GM19455 (cell line): ENCODE results near the gene PFN3.
"Not testable (repeated sequence)": the region's sequence is repeated elsewhere in the genome, so short reads cannot be mapped to it uniquely, and the experiment has no call there.

Experiments used
- ATAC-seq: cut with Tn5 transposase; IDR thresholded peaks from one replicate; pipeline ENCODE4 v1.9.1; 2021; ENCODE audit not compliant: unreplicated experiment

PFN3 gene

GRCh38 chr5:177362610-177363507, 37.6 kb downstream of the PFN3 start:
- ATAC-seq, result no peak

GRCh38 chr5:177362292-177362609, 38.2 kb downstream of the PFN3 start:
- ATAC-seq, result no peak

- no peak for ATAC-seq
These were observed 38.8 kb downstream of the PFN3 start for GRCh38 chr5:177361418-177362291.

- not testable (repeated sequence) for ATAC-seq
These were observed 39.7 kb downstream of the PFN3 start for GRCh38 chr5:177360740-177361139.

- ATAC-seq, result no peak
These were observed 40.6 kb downstream of the PFN3 start for GRCh38 chr5:177359860-177360259.

GRCh38 chr5:177359451-177359851, 41.0 kb downstream of the PFN3 start:
- no peak for ATAC-seq

DNA sequence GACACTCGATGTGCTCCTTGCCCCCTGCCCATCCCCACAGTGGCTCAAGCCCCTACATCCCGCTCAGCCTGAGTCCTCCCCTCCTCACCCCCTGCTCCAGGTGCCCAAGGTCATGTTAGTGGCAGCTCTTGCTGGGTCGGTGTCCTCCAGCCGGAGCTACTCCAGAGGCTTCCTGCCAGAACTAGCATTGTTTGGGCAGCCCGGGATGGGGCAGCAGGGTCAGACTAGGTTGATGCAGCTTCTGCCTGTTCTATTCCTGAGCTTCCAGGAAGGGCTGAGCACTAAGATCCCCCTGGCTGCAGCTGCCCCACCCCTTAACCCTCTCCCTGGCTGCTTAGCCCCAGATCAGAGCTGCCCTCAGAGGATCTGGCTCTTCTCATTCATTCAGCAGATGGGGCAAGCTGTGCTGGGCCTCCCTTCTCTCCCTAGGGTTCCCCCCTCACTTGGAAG, 42.1 kb downstream of the PFN3 start:
- ATAC-seq, result no peak

DNA sequence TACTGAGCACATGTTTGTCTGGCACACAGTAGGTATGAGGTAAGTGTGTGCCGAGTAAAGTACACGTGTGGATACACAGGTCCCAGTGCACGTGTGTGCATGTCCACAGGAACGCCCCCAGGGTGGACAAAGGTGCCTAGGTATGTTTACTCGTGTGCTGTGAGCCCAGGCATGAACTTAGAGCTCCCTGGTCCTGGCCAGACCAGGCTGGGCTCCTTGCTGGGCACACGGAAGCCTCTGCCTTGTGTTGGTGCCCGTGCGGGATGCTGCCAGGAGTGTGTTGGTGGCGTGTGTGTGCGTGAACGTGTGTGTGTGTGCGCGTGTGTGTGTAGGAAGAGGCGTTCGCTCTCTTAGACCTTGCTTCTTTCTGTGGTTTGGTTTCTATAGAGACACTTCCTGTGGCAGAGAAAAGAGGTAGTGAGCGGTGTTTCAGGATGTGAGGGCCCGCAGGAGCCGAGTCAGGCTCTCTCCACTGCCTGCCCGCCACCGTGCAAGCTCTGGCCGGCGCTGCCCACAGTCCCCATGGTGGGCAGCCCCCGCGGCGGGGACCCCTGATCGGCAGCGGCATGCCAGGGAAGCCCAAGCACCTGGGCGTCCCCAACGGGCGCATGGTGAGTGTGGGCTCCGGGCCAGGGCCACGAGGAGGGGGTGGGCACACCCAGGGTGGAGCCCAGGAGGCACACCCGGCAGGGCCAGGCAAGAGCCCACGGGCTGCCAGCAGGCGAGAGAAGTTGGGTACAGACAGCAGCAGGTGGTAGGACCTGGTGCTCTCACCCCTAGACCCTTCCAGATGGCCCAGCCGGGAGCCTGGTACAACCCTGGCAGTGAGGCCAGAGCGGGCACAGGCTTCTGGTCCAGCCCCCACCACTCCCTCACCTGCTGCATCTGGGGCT, 42.8 kb downstream of the PFN3 start, which contains the start of gene RGS14:
Gene RGS14, plus strand, starts transcription at position 466 of the 893 bp plus-strand sequence. Its CDS starts 101 bp downstream, at position 567.
- peak; percentile 90 for ATAC-seq

DNA sequence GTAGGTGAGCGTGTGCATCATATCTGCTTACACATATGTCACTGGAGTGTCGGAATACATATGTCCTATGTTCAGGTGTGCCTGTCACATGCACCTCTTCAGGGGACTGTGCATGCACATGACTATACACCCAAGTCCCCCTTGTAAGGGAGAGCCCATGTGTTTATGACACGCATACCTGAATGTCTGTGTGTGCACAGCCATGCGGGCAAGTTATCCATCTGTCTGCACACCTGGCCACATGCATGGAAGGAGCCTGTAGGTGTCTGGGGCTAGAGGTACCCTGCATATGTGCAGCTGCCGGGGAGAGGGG, 43.4 kb downstream of the PFN3 start:
- ATAC-seq, result no peak

DNA sequence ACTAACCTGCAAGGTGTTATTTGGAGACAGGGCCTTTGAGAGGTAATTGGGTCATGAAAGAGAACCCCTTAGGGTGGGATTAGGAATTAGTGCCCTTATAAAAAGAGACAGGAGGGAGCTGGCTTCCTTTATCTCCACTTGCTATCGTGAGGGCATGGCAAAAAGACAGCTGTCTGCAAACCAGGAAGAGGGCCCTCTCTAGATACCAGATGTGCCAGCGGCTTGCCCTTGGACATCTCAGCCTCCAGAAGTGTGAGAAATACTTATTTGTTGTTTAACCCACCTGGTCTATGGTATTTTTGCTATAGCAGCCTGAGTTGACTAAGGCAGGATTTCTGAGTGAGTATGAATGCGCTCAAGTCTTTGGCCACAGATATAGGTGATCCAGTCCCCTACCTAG, 43.7 kb downstream of the PFN3 start:
- no peak for ATAC-seq

- no peak for ATAC-seq
These were observed 44.6 kb downstream of the PFN3 start for GRCh38 chr5:177355868-177356168.

GRCh38 chr5:177355162-177355867, 45.1 kb downstream of the PFN3 start:
- no peak for ATAC-seq

DNA sequence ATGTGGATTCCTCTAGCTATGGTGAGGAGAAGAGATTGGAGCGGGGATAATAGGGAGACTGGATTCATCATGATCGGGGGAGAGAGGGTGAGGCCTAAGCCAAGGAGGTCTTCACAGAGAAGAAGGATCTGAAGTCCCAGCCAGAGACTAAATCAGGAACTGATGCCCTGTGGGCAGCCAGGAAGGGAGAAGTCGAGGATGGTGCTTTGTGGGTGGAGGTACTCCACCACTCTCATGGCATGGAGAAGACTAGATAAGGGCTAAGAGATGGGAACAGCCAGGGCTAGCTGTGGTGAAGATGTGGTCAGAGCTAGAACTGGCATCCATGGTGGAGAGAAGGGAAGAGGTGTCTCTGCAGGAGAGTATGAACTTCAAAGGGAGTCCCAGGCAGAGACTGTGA, 45.8 kb downstream of the PFN3 start:
- ATAC-seq, result no peak

DNA sequence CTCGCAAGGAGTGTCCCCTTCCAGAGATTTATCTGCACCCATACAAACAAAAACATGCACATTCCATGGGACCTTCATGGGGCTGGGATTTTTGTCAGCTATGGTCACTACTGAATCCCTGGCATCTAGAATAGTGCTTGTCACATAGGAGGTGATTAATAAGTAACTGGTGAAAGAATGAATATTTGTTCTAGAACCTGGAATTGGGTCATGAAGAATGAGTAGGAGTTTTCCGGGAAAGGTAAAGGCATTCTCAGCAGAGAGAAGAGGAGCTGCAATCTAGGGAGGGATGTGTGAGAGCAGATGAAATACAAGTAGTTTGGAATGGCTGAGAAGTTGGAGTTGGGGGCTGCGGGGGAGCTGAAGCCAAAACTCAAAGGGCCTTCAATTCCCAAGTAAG, 46.2 kb downstream of the PFN3 start:
- no peak for ATAC-seq

- no peak for ATAC-seq
These were observed 47.4 kb downstream of the PFN3 start for GRCh38 chr5:177353093-177353492.

GRCh38 chr5:177351392-177352329, 48.8 kb downstream of the PFN3 start, which contains the start of gene LMAN2:
Gene LMAN2 (minus strand): TSS chr5:177351668. CDS start chr5:177351647, 21 bp downstream.
- peak; percentile 88 for ATAC-seq

GRCh38 chr5:177350776-177351391, 49.6 kb downstream of the PFN3 start:
- ATAC-seq, result no peak
